K562 (cell line): ENCODE results near the gene FLAD1. TPM values are rescaled to one million over a fixed set of nuclear protein-coding genes. Genes with fewer than 3 reads are reported as not detected.

Experiments used
- CC2D1A ChIP-seq: fragments of 450-650 bp; IDR thresholded peaks from 2 replicates; pipeline ENCODE4 v1.6.1; 2017; ENCODE audit warnings: mild to moderate bottlenecking
- DEAF1 ChIP-seq: fragments of 450-650 bp; formaldehyde crosslinking; IDR thresholded peaks from 2 replicates; pipeline ENCODE4 v1.4.0; 2020; ENCODE audit warnings: mild to moderate bottlenecking, moderate library complexity
- PHB ChIP-seq: fragments of 250-450 bp; sonication (Bioruptor Pico); IDR thresholded peaks from 2 replicates; pipeline ENCODE4 v1.5.0; 2021
- POU5F1 ChIP-seq: fragments of 150-350 bp; IDR thresholded peaks from 2 replicates; pipeline ENCODE4 v1.6.1; 2014; ENCODE audit warnings: borderline replicate concordance, low read length, low read depth, mild to moderate bottlenecking; ENCODE audit not compliant: partially characterized antibody
- RAD51 ChIP-seq: fragments of 450-650 bp; IDR thresholded peaks from 2 replicates; pipeline ENCODE4 v1.7.1; 2016; ENCODE audit warnings: low read depth, mild to moderate bottlenecking, borderline replicate concordance
- RHOXF2B ChIP-seq: fragments of 250-450 bp; sonication (Bioruptor Pico); conservative IDR thresholded peaks from 2 replicates; pipeline ENCODE4 v1.5.1; 2021
- ZC3H8 ChIP-seq: fragments of 450-650 bp; IDR thresholded peaks from 2 replicates; pipeline ENCODE4 v1.6.1; 2017
- polyA plus RNA-seq, 8 experiments: library from polyadenylated mRNA; depleted of rRNA in 4 of 8; stranded (reverse) in 5 of 8; unstranded in 3 of 8; fragments of >200 nt; fragmentation: Nextera tagmentation in 2 of 8; fragmentation: Illumina TruSeq in 1 of 8; extraction: Ambion mirVana in 2 of 8; extraction: Trizol in 1 of 8; gene quantifications; 2 replicates each; pipeline versions ENCODE4 v1.2.1 to v1.2.3, GENCODE V29; 2011 to 2014; ENCODE audit warnings: inconsistent platforms in 1 of 8, missing spikeins in 1 of 8
- total RNA-seq, 7 experiments: library from RNA; depleted of rRNA in 6 of 7; stranded (reverse); fragments of >200 nt in 6 of 7; fragmentation: Illumina TruSeq in 2 of 7; extraction: Trizol in 2 of 7; gene quantifications; 2 replicates each; pipeline versions ENCODE4 v1.2.1 to v1.2.3, GENCODE V29; 2011 to 2021; ENCODE audit warnings: low replicate concordance in 1 of 7
- TF ChIP-seq, protein P1 (sequence below), 2 experiments: IDR thresholded peaks in 1 of 2; conservative IDR thresholded peaks in 1 of 2; 2 replicates each; pipeline ENCODE4 v1.6.1; 2016; ENCODE audit warnings: low read depth in 2 of 2, mild to moderate bottlenecking in 1 of 2, missing compliant biosample characterization in 1 of 2, missing genetic modification characterization in 1 of 2, moderate library complexity in 1 of 2

Gene FLAD1
- total and polyA plus RNA-seq, 9 of the 15 experiments (the other 6 are each of a cell fraction or from before 2014, with no cell fraction given), result 24.9 to 85.8 (median 67.0) TPM

DNA sequence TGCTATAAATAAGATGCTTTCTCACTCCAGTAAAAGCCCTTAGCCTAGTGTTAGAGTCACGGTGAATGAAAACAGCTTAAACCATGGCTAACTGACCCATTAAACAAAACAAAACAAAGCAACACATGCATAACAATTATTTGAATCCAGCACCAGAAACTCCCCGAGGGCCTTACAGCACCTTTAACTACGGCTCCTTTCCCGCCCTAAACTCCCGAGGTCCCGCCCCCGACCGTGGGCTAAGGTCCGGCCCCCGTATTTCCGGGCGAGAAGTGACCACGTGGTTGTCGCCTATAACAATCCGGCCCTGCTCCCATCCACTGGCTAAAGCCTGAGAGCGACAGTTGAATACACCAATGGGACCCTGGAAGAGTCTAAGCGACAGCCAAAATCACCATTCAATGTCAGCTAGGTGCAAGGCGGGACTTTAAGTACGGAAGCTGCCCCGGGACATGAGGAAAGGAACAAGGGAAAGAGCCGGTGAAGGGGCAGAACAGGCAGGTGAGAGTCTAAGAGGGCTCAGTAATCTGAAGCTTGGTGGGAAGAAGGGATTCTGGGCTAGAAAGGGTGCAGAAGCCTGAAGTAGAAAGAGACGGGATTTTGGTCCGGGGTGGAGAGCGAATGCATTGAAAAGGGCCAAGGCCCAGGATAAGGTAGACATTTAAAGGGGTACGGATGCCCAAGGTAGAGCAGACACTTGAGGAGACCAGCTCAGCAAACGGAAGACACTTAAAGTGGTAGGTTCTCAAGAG is at the start of gene FLAD1 (continued):
- TF ChIP-seq, protein P1, sequence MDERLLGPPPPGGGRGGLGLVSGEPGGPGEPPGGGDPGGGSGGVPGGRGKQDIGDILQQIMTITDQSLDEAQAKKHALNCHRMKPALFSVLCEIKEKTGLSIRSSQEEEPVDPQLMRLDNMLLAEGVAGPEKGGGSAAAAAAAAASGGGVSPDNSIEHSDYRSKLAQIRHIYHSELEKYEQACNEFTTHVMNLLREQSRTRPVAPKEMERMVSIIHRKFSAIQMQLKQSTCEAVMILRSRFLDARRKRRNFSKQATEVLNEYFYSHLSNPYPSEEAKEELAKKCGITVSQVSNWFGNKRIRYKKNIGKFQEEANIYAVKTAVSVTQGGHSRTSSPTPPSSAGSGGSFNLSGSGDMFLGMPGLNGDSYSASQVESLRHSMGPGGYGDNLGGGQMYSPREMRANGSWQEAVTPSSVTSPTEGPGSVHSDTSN (CRISPR knock-in tag; IDR thresholded peaks at IDR 0.05; ENCODE audit: low read depth), result peak; percentile 100
- TF ChIP-seq, protein P1 (tag; conservative IDR thresholded peaks at IDR 0.05; ENCODE audit: low read depth), result peak; percentile 100
- TF ChIP-seq ZC3H8, result 0 out of 2 replicates have a peak, but pooled peaks have one; percentile 33
- no peak for TF ChIP-seq RHOXF2B (CRISPR knock-in tag)
- TF ChIP-seq PHB (CRISPR knock-in tag), result no peak
- peak; percentile 96 for TF ChIP-seq RAD51
- 0 out of 2 replicates have a peak, but pooled peaks have one; percentile 31 for TF ChIP-seq DEAF1 (CRISPR knock-in tag)
- peak; percentile 20 for TF ChIP-seq POU5F1
- TF ChIP-seq CC2D1A, result peak; percentile 12; the same call in 1 of the 2 replicates
